ENCODE results near the gene HOXB6.

The HOXB6 gene

GRCh38 chr17:48594538-48595277, 10.1 kb downstream of the HOXB6 start:
- no peak for DNase-seq (ENCODE audit: low read depth)
- H3K4me3 ChIP-seq (ENCODE audit: low read depth, low read length): no peak overlapping the region
- TF ChIP-seq CTCF (conservative IDR thresholded peaks at IDR 0.05; ENCODE audit: low read depth, low read length): no peak

GRCh38 chr17:48593840-48594537, 10.8 kb downstream of the HOXB6 start:
- DNase-seq (ENCODE audit: low read depth): peak; percentile 54
- H3K4me3 ChIP-seq (ENCODE audit: low read depth, low read length): no peak overlapping the region
- TF ChIP-seq CTCF (conservative IDR thresholded peaks at IDR 0.05; ENCODE audit: low read depth, low read length): peak; percentile 68

- H3K4me3 ChIP-seq (ENCODE audit: low read depth, low read length): no peak within 1 kb of the TSS
- no peak for DNase-seq (ENCODE audit: low read depth)
- no peak for TF ChIP-seq CTCF (conservative IDR thresholded peaks at IDR 0.05; ENCODE audit: low read depth, low read length)
These were observed 11.5 kb downstream of the HOXB6 start, which contains the start of gene HOXB5 for GRCh38 chr17:48593126-48593829. HOXB5 (minus strand) TSS chr17:48593779; CDS start chr17:48593682, 97 bp downstream.

- TF ChIP-seq CTCF (conservative IDR thresholded peaks at IDR 0.05; ENCODE audit: low read depth, low read length): no peak
- no peak for DNase-seq (ENCODE audit: low read depth)
- no peak overlapping the region for H3K4me3 ChIP-seq (ENCODE audit: low read depth, low read length)
These were observed 12.2 kb downstream of the HOXB6 start for GRCh38 chr17:48592577-48592976.

GRCh38 chr17:48592057-48592514, 12.7 kb downstream of the HOXB6 start:
- no peak for DNase-seq (ENCODE audit: low read depth)
- no peak for TF ChIP-seq CTCF (conservative IDR thresholded peaks at IDR 0.05; ENCODE audit: low read depth, low read length)
- H3K4me3 ChIP-seq (ENCODE audit: low read depth, low read length): no peak overlapping the region

GRCh38 chr17:48591255-48592056, 13.3 kb downstream of the HOXB6 start:
- H3K4me3 ChIP-seq (ENCODE audit: low read depth, low read length): no peak overlapping the region
- TF ChIP-seq CTCF (conservative IDR thresholded peaks at IDR 0.05; ENCODE audit: low read depth, low read length): no peak
- no peak for DNase-seq (ENCODE audit: low read depth)

All from choroid plexus epithelial cell (primary cell).